Ishikawa (cell line): Measurements from ENCODE around the gene GPR82.

Experiments used
- CREB1 ChIP-seq: IDR thresholded peaks from 2 replicates; pipeline ENCODE4 v1.6.1; 2012; ENCODE audit warnings: low read depth
- EGR1 ChIP-seq: IDR thresholded peaks from 2 replicates; pipeline ENCODE4 v1.6.1; 2012
- EP300 ChIP-seq: IDR thresholded peaks from 2 replicates; pipeline ENCODE4 v1.6.1; 2012; ENCODE audit warnings: borderline replicate concordance
- NFIC ChIP-seq: IDR thresholded peaks from 2 replicates; pipeline ENCODE4 v1.6.1; 2012
- REST ChIP-seq: IDR thresholded peaks from 2 replicates; pipeline ENCODE4 v1.6.1; 2012; ENCODE audit warnings: low read depth, mild to moderate bottlenecking
- TAF1 ChIP-seq: IDR thresholded peaks from 2 replicates; pipeline ENCODE4 v1.6.1; 2012; ENCODE audit warnings: low read depth, mild to moderate bottlenecking
- TCF12 ChIP-seq: IDR thresholded peaks from 2 replicates; pipeline ENCODE4 v1.6.1; 2012; ENCODE audit warnings: low read depth
- TEAD4 ChIP-seq: IDR thresholded peaks from 2 replicates; pipeline ENCODE4 v1.6.1; 2012
- USF1 ChIP-seq: IDR thresholded peaks from 2 replicates; pipeline ENCODE4 v1.6.1; 2012
- YY1 ChIP-seq: IDR thresholded peaks from 2 replicates; pipeline ENCODE4 v1.6.1; 2012; ENCODE audit warnings: low read depth
- ZBTB7A ChIP-seq: IDR thresholded peaks from 2 replicates; pipeline ENCODE4 v1.6.1; 2012; ENCODE audit warnings: low read depth
- TF ChIP-seq, protein P1 (sequence below): IDR thresholded peaks from 2 replicates; pipeline ENCODE4 v1.6.1; 2012

GRCh38 chrX:41693024-41693423, 31.0 kb upstream of the GPR82 start:
- TF ChIP-seq CREB1 (no peak), EGR1 (no peak), TEAD4 (no peak), USF1 (no peak), YY1 (no peak), ZBTB7A (no peak), TAF1 (no peak), EP300 (no peak), NFIC (no peak), TCF12 (no peak), REST (no peak)
- TF ChIP-seq, protein P1, sequence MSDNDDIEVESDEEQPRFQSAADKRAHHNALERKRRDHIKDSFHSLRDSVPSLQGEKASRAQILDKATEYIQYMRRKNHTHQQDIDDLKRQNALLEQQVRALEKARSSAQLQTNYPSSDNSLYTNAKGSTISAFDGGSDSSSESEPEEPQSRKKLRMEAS: no peak
